H9 (cell line): ENCODE results near the gene CCDC57. TPM values are rescaled to one million over a fixed set of nuclear protein-coding genes. Genes with fewer than 3 reads are reported as not detected.

ENCODE experiments used
- DNase-seq: peaks from one replicate; pipeline ENCODE4 v3.0.0-alpha.2; 2017
- H2AFZ ChIP-seq: one replicate; pipeline ENCODE4 v1.6.1; 2013; ENCODE audit warnings: mild to moderate bottlenecking, low read length, control low read depth, moderate library complexity
- H2AK5ac ChIP-seq: 2 replicates; pipeline ENCODE4 v1.6.1; 2013; ENCODE audit warnings: low read length, control low read depth, mixed read lengths; ENCODE audit not compliant: insufficient read length
- H2BK120ac ChIP-seq: one replicate; pipeline ENCODE4 v1.6.1; 2013; ENCODE audit warnings: low read depth, mild to moderate bottlenecking, low read length, control low read depth, inconsistent platforms; ENCODE audit not compliant: poor library complexity, severe bottlenecking
- H2BK12ac ChIP-seq: 2 replicates; pipeline ENCODE4 v1.6.1; 2013; ENCODE audit warnings: low read length, control low read depth, mixed read lengths, low read depth; ENCODE audit not compliant: insufficient read length
- H2BK15ac ChIP-seq: 2 replicates; pipeline ENCODE4 v1.6.1; 2013; ENCODE audit warnings: low read depth, low read length, control low read depth
- H2BK20ac ChIP-seq: one replicate; pipeline ENCODE4 v1.6.1; 2013; ENCODE audit warnings: low read depth, mild to moderate bottlenecking, low read length, control low read depth, inconsistent platforms; ENCODE audit not compliant: poor library complexity, severe bottlenecking
- H2BK5ac ChIP-seq: 2 replicates; pipeline ENCODE4 v1.6.1; 2013; ENCODE audit warnings: low read length, control low read depth, mixed read lengths; ENCODE audit not compliant: insufficient read length
- H3K14ac ChIP-seq: 2 replicates; pipeline ENCODE4 v1.6.1; 2013; ENCODE audit warnings: low read length, control low read depth; ENCODE audit not compliant: insufficient read depth
- H3K18ac ChIP-seq: 2 replicates; pipeline ENCODE4 v1.6.1; 2013; ENCODE audit warnings: low read depth, mild to moderate bottlenecking, mixed read lengths, low read length, control low read depth; ENCODE audit not compliant: insufficient read length
- H3K23ac ChIP-seq: 2 replicates; pipeline ENCODE4 v1.6.1; 2013; ENCODE audit warnings: low read length, control low read depth, mixed read lengths, low read depth; ENCODE audit not compliant: insufficient read length
- H3K23me2 ChIP-seq: 2 replicates; pipeline ENCODE4 v1.6.1; 2013; ENCODE audit warnings: low read depth, mild to moderate bottlenecking, mixed read lengths, low read length, control low read depth; ENCODE audit not compliant: insufficient read length, poor library complexity, severe bottlenecking
- H3K27ac ChIP-seq: 2 replicates; pipeline ENCODE4 v1.5.1; 2013; ENCODE audit warnings: low read length, control low read depth, mixed read lengths, low read depth; ENCODE audit not compliant: insufficient read length
- H3K27me3 ChIP-seq: 2 replicates; pipeline ENCODE4 v1.6.1; 2013; ENCODE audit warnings: low read length, control low read depth, inconsistent platforms; ENCODE audit not compliant: insufficient read depth
- H3K4ac ChIP-seq: 2 replicates; pipeline ENCODE4 v1.6.1; 2013; ENCODE audit warnings: low read depth, mild to moderate bottlenecking, control low read depth, inconsistent platforms, low read length, moderate library complexity
- H3K4me1 ChIP-seq: 2 replicates; pipeline ENCODE4 v1.6.1; 2013; ENCODE audit warnings: low read length, control low read depth, inconsistent platforms; ENCODE audit not compliant: insufficient read depth
- H3K4me2 ChIP-seq: 2 replicates; pipeline ENCODE4 v1.6.1; 2013; ENCODE audit warnings: low read length, control low read depth, mixed read lengths; ENCODE audit not compliant: insufficient read length, insufficient read depth
- H3K56ac ChIP-seq: 2 replicates; pipeline ENCODE4 v1.6.1; 2013; ENCODE audit warnings: low read depth, mild to moderate bottlenecking, mixed read lengths, low read length, control low read depth; ENCODE audit not compliant: insufficient read length
- H3K79me1 ChIP-seq: 2 replicates; pipeline ENCODE4 v1.6.1; 2013; ENCODE audit warnings: low read depth, mild to moderate bottlenecking, moderate library complexity, low read length, control low read depth, inconsistent platforms; ENCODE audit not compliant: insufficient read depth, poor library complexity, severe bottlenecking
- H3K79me2 ChIP-seq: 2 replicates; pipeline ENCODE4 v1.6.1; 2013; ENCODE audit warnings: low read length, control low read depth, inconsistent platforms; ENCODE audit not compliant: insufficient read depth
- H3K9ac ChIP-seq: 2 replicates; pipeline ENCODE4 v1.6.1; 2013; ENCODE audit warnings: low read length, control low read depth, mixed read lengths; ENCODE audit not compliant: insufficient read length; ENCODE audit errors: extremely low read depth
- H3K9me3 ChIP-seq: one replicate; pipeline ENCODE4 v1.6.1; 2013; ENCODE audit warnings: low read depth, low read length, inconsistent platforms; ENCODE audit not compliant: control insufficient read depth
- H3T11ph ChIP-seq: one replicate; pipeline ENCODE4 v1.6.1; 2013; ENCODE audit warnings: mild to moderate bottlenecking, low read length, control low read depth, inconsistent platforms
- H4K20me1 ChIP-seq: one replicate; pipeline ENCODE4 v1.6.1; 2013; ENCODE audit not compliant: control insufficient read depth, insufficient read length, insufficient read depth
- H4K5ac ChIP-seq: 2 replicates; pipeline ENCODE4 v1.6.1; 2013; ENCODE audit warnings: low read depth, mild to moderate bottlenecking, mixed read lengths, low read length, control low read depth; ENCODE audit not compliant: insufficient read length
- H4K8ac ChIP-seq: replicated peaks from 2 replicates; pipeline ENCODE4 v1.6.1; 2013; ENCODE audit warnings: low read length, control low read depth, mixed read lengths, low read depth; ENCODE audit not compliant: insufficient read length
- H4K91ac ChIP-seq: 2 replicates; pipeline ENCODE4 v1.6.1; 2013; ENCODE audit warnings: low read depth, mild to moderate bottlenecking, moderate library complexity, mixed read lengths, low read length, control low read depth; ENCODE audit not compliant: insufficient read length
- H3K27ac Mint-ChIP-seq, 3 experiments: 2 replicates in 2 of 3; 3 replicates in 1 of 3; pipeline ENCODE4 v1.8.0; 2020 to 2021; ENCODE audit warnings: mixed read lengths in 3 of 3, mild to moderate bottlenecking in 1 of 3, moderate library complexity in 1 of 3
- H3K27me3 Mint-ChIP-seq: 2 replicates; pipeline ENCODE4 v1.8.0; 2021; ENCODE audit warnings: low read depth, mild to moderate bottlenecking, moderate library complexity, mixed read lengths
- H3K36me3 Mint-ChIP-seq, 3 experiments: 2 replicates in 2 of 3; 3 replicates in 1 of 3; pipeline ENCODE4 v1.8.0; 2020 to 2021; ENCODE audit warnings: low read depth in 3 of 3, mixed read lengths in 3 of 3; ENCODE audit not compliant: insufficient read depth in 1 of 3
- H3K4me1 Mint-ChIP-seq, 2 experiments: 2 replicates each; pipeline ENCODE4 v1.8.0; 2020; ENCODE audit warnings: mixed read lengths in 2 of 2
- H3K4me3 Mint-ChIP-seq, 2 experiments: 2 replicates in 1 of 2; 3 replicates in 1 of 2; pipeline ENCODE4 v1.8.0; 2020 to 2021; ENCODE audit warnings: mild to moderate bottlenecking in 2 of 2, mixed read lengths in 2 of 2, moderate library complexity in 1 of 2
- H3K9me3 Mint-ChIP-seq, 2 experiments: 2 replicates in 1 of 2; 3 replicates in 1 of 2; pipeline ENCODE4 v1.8.0; 2020; ENCODE audit warnings: mild to moderate bottlenecking in 2 of 2, mixed read lengths in 2 of 2, moderate library complexity in 1 of 2
- CTCF ChIP-seq: fragments of 200-600 bp; sonication (generic); conservative IDR thresholded peaks from 3 replicates; pipeline ENCODE4 v1.8.0; 2021; ENCODE audit warnings: antibody characterized with exemption, mild to moderate bottlenecking
- WGBS: extraction: QIAGEN DNeasy Blood & Tissue Kit; methylation state at CpG from one replicate; pipeline ENCODE4 v1.1.7; 2013; ENCODE audit warnings: missing lambda C conversion rate, low lambda C conversion rate, mixed read lengths; ENCODE audit not compliant: insufficient read length; ENCODE audit errors: extremely low coverage; 5-methylcytosine and 5-hydroxymethylcytosine counted together
- total RNA-seq: library from RNA; stranded (reverse); gene quantifications from 2 replicates; pipeline ENCODE4 v1.2.1, GENCODE V29; 2021

Gene CCDC57
- total RNA-seq, 1 experiment from 2014 or later, result 11.0 TPM

- Histone ChIP-seq H3K79me2 (peaks cover 2% of the 10 kb centered on the region; the same call in 1 of the 2 replicates), H3K9ac (no peak overlapping the region), H3T11ph (no peak overlapping the region), H3K23me2 (no peaks in the 10 kb centered on the region), H3K14ac (no peak overlapping the region), H4K91ac (no peak overlapping the region), H2AFZ (no peak overlapping the region), H4K8ac (no peak overlapping the region), H3K9me3 (no peaks in the 10 kb centered on the region), H3K56ac (no peak overlapping the region), H4K5ac (no peak overlapping the region), H3K79me1 (no peaks in the 10 kb centered on the region), H2BK15ac (no peak overlapping the region), H3K23ac (no peak overlapping the region), H3K18ac (no peak overlapping the region), H3K27ac (no peak overlapping the region), H3K4me2 (no peak overlapping the region), H3K4ac (no peak overlapping the region), H2BK20ac (no peak overlapping the region), H2BK12ac (no peak overlapping the region), H2BK5ac (no peak overlapping the region), H2BK120ac (no peak overlapping the region), H4K20me1 (no peaks in the 10 kb centered on the region), H2AK5ac (no peak overlapping the region), H3K4me1 (no peaks in the 10 kb centered on the region), H3K27me3 (no peaks in the 10 kb centered on the region)
- Mint-ChIP-seq H3K27me3 (peaks cover 3% of the 10 kb centered on the region; the same call in 1 of the 2 replicates), H3K4me3 (no peak overlapping the region; a peak in 1 of 5 replicates), H3K36me3 (peaks cover 25 to 63% (median 54%) of the 10 kb centered on the region in 3 experiments; a peak in 6 of 7 replicates), H3K27ac (peak overlapping the region in 1 of 3 experiments; percentile 6; a peak in 1 of 7 replicates), H3K4me1 (peaks cover 0 to 8% of the 10 kb centered on the region in 2 experiments; a peak in 3 of 4 replicates), H3K9me3 (no peaks in the 10 kb centered on the region)
- WGBS, result no CpG with 5 or more reads among the region's 24 CpGs
- DNase-seq, result no peak
- no peak for TF ChIP-seq CTCF
Observed at GRCh38 chr17:82242698-82242976, 30.0 kb upstream of the CCDC57 start.
